DMS53 treated with DMSO at 0.1 percent for 48 hours (cell line): ENCODE data around the gene SEMA4D.

ENCODE experiments used
- DNase-seq: peaks from one replicate; lab custom pipeline; 2025; ENCODE audit not compliant: unreplicated experiment; lab: John Stamatoyannopoulos, UW

SEMA4D gene

GRCh38 chr9:89417832-89418473 lies 80.0 kb downstream of the SEMA4D start:
- no peak for DNase-seq

- no peak for DNase-seq
These were observed 83.1 kb downstream of the SEMA4D start for GRCh38 chr9:89414670-89415324.

DNA sequence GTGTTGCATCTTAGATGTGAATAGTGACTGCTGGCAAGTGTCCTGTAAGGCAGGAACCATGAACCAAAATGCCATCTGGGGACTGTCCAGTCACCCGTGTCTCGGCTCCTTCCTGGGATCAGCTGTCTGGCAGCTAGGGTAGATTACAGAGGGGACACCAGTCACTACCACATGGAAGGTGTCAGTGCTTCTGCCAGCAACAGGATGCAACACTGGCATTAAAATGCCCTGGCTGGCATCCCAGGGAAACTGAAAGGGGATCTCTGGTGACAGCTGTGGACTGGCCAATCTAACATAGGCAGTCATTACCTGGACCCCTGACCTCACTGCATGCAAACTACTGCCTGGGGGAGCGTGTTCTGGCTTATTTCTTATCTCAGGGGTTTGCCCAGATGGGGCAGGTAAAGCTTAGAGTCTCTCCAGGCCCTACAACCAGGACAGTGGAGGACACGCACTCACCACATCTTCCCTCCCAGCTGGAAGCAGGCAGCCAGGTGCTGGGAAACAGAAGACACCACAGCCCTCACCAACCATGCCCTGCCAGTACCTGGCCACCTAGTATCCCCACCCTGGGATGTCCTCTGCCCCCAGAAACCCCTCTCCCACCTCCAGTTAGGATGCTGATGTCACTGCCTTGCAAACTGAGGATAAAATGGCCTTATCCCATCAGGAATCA lies 83.8 kb downstream of the SEMA4D start:
- DNase-seq: no peak

DNA sequence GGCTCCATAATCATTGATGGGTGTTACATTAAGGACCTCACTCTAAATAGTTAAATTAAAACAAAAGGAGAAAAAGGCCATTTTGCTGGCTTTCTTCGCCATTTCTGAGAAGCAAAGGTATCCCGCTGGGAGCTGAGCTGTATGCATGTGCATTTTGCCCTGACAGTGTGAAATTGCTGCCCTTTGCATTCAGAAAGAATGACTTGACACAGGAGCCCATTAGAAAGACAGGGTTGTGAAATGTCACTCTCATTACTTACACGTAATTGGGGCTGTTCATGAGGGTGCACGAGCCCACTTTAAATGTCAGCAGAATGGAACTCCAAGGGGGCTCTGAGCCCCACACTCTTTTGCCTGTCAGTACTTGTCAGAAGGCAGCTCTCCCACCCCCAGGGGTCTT lies 85.0 kb downstream of the SEMA4D start:
- DNase-seq: no peak

DNA sequence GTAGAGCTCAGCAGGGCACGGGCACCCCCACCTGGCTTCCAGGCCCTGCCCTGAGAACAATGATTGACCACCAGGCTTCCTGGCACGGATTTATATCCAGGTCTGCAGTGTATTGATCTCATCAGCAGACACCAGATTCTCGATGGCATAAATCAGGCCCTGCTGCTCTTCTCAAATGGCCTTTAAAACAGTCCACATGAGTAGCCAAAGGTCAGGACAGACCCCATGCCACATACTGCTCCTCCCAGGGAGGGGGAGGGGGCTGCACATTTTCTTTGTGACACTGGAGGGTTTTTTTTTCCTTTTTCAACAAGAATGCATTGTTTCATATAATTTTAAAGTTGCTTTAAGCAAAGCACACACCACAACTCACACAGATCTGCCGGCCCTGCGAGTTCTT lies 85.4 kb downstream of the SEMA4D start:
- DNase-seq: no peak

GRCh38 chr9:89411759-89412158 lies 86.2 kb downstream of the SEMA4D start:
- no peak for DNase-seq

- no peak for DNase-seq
These were observed 87.1 kb downstream of the SEMA4D start for GRCh38 chr9:89410641-89411350.

DNA sequence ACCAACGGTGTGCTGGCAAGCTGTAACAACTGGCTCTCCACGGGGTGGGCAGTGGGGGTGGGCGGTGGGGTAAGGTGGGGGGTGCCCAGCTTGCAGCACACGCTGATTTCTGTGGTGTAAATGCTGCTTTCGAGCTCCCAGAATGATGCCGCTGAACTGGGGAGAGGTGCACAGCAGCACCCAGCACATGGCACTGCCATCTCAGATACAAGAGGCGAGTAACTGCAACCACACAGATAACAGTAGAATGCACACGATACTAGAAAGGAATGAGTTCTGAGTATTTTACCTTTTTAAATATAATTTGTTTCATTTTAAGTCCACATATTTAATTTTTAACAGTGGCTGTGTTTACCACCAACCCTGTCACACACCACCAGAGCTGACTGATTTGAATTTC lies 87.9 kb downstream of the SEMA4D start:
- no peak for DNase-seq

DNA sequence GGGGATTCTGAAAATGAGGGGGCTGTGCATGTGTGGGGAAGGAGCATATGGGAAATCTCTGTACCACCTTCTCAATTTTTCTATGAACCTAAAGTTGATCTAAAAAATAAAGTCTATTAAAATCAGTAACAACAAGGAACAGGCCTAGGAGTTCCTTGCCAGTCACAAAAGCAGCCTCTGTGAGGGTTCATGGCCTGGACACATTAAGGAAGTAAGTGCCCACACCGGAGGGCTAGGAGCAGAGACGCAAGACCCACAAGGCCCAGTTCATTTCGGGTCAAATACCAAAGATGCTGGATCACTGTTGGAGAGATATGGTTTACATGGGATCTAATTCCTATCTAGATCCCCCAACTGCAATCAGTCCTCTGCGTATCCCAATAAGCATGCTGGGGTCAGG lies 88.4 kb downstream of the SEMA4D start:
- DNase-seq: no peak

DNA sequence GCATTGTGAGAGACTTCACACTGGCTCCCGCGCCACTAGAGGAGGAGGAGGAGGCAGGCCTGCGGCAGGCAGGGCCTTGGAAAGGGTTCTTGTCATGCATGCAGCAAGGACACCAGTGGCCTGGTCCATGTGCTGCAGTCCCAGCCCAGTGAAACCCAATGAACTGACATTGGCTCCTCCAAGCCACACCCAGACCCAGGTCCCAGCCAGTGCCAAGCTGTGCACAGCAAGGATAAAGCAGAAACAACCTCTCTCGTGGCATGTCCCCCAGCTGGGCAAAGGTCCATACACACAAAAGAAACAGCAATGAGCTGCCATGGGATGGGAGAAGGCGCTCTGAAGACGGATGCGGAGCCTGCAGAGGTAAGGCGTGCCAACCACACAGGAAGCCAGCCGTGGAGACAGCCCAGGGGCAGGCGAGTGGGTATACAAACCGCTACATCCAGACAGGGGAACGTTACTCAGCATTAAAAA lies 89.2 kb downstream of the SEMA4D start:
- DNase-seq: no peak

DNA sequence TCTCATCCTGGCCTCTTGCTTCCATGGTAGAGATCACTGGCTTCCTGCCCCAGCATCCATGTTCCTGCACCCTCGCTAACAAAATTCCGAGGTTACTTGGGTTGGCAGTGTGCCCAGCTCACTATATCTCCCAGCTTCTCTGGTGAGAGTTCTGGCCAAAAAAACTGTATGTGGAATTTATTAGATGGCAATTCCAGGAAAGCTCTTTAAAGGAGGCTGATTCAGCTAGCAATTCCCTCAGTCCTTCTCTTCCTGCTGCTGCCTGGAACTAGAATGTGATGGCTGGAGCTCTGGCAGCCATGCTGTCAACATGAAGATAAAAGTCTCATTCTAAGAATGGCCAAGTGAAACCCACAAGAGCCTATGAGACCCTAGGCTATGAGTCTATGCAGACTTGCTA lies 90.8 kb downstream of the SEMA4D start:
- no peak for DNase-seq

DNA sequence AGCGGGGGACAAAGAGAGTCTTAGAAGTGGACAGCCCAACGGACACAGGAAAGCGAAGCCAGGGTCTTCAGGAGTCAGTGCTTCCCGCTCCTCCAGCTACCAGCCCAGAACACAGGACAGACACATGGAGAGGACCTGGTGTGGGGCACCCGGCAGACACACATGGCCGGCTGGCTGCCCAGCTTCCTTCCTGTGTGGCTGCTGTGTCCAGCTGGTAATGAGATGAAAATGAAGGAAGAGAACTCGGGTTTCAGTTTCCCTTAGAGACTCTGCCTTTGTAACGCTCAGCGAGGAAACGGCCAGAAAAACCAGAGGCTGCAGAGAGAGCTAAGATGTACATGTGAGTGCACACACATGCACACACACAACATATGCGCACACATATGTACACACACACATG lies 92.1 kb downstream of the SEMA4D start:
- DNase-seq: no peak

DNA sequence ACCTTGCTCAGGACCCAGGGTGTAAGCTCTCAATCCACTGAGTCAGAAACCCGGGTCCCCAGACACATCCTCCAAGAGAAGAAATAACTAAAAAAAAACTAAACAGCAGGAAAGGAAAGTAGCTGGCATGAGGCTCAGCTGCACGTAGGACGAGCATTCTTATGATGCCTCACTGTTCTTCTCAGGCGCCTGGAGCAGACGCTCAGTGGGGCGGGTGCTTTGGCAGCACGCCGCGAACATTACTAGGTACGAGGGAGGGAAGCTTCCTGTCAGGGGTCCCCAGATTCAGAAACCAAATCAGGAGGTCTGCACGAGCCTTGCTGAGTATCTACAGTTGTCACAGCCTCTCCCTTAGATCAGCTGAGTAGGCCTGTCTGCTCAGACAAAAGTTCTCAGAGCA lies 93.8 kb downstream of the SEMA4D start:
- no peak for DNase-seq

- no peak for DNase-seq
These were observed 95.1 kb downstream of the SEMA4D start for GRCh38 chr9:89402695-89403427.

GRCh38 chr9:89400403-89401116 lies 97.4 kb downstream of the SEMA4D start:
- DNase-seq: no peak

- DNase-seq: no peak
These were observed 99.3 kb downstream of the SEMA4D start for GRCh38 chr9:89398621-89399020.

- DNase-seq: no peak
These were observed 100.4 kb downstream of the SEMA4D start for GRCh38 chr9:89397471-89397870.

DNA sequence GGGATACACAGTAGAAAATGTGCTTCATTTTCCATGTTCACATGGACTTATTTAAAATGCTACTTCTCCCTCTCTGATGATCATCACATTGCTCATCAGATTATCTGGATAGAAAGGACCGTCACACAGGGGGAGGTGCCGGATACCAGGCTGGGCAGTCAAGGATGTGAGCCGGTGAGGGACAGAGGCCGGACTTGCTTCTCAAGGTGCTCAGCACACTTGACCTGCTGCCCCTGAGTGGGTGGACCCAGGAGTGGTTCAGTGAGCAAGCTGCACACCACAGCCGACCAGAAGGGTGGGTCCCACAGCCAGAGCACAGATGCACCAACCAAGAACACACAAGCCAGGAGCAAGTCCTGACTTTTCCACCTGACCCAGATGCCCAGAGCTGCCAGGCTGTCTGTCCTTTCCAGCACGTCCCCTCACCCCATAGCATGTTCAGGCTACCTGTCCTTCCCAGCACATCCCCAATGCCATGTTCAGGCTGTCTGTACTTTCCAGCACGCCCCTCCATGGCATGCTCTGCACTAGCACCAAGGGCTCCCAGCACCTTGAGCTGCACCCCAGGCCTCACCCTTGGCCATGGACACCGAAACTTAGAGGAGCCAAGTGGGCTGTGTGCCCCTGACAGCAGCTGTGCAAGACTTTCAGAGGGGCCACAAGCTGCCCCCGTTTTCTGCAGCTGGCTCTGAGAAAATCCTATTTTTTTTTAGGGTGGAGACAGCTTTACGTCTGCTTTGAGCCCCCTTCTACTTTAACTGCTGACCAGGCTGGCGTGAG lies 101.8 kb downstream of the SEMA4D start:
- DNase-seq: no peak

- DNase-seq: no peak
These were observed 103.5 kb downstream of the SEMA4D start for GRCh38 chr9:89394412-89394811.

- DNase-seq: no peak
These were observed 106.3 kb downstream of the SEMA4D start for GRCh38 chr9:89391585-89391984.
